ENCODE data around the gene ASIC2.

The ASIC2 gene

DNA sequence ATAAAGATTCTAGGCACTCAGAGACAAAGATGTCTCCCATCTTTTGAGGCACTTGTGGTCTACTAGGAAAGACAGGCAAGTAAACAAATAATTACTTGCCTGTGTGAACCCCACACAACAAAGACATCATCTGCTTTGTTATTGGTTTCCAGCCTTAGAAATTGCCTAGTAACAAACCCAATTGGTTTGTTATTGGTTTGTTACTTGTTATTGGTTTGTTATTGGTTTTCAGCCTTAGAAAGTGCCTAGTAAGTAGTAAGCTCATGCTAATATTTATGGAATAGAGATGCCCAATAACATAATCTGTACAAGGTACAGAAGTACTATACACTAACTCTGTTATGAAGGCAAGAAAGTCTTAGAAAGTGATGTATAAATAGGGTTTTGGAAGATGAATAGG, 67.1 kb downstream of the ASIC2 start:
- 0 out of 2 replicates have a peak, but pooled peaks cover 3% of the 10 kb centered on the region for H3K27me3 ChIP-seq (ENCODE audit: control insufficient read depth, insufficient read depth, low read length)

DNA sequence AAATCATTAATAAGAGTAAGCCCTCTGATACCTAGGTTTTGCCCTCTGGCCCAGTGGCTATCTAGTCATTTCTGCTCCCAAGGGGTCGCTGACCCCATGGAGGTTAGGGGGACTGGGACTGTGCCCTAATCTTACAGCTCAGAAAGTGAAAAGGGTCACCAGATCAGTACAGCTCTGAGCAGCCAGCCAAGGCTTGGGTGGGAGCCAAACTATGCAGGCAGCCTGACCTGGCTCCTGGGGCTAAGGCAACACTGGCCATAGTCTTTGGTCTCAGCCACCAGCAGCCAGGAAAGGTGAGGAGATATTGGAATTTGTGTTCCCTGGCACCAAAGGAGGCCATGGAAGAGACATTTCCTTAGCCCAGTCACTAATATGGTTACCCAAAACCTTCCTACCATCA, 67.6 kb downstream of the ASIC2 start:
- no peaks in the 10 kb centered on the region for H3K4me1 ChIP-seq (ENCODE audit: control insufficient read depth, insufficient read depth, low read length)
- no peaks in the 10 kb centered on the region for H3K36me3 ChIP-seq (ENCODE audit: control insufficient read depth, insufficient read depth, low read length)
- H3K27me3 ChIP-seq (ENCODE audit: control insufficient read depth, insufficient read depth, low read length) = 0 out of 2 replicates have a peak, but pooled peaks cover 3% of the 10 kb centered on the region
- H3K9ac ChIP-seq (ENCODE audit: low read length) = no peak overlapping the region
- no peaks in the 10 kb centered on the region for H3K9me3 ChIP-seq (ENCODE audit: control insufficient read depth, insufficient read depth, low read depth, low read length)
- H3K27ac ChIP-seq (ENCODE audit: low read depth, low read length) = no peak overlapping the region
- no peak overlapping the region for H3K4me3 ChIP-seq (ENCODE audit: low read depth, low read length)

More for the DNA sequence above, 67.1 kb downstream of the ASIC2 start:
- Histone ChIP-seq H3K27ac (ENCODE audit: low read depth, low read length) (no peak overlapping the region), H3K4me1 (ENCODE audit: control insufficient read depth, insufficient read depth, low read length) (no peaks in the 10 kb centered on the region), H3K36me3 (ENCODE audit: control insufficient read depth, insufficient read depth, low read length) (no peaks in the 10 kb centered on the region), H3K9ac (ENCODE audit: low read length) (no peak overlapping the region), H3K9me3 (ENCODE audit: control insufficient read depth, insufficient read depth, low read depth, low read length) (no peaks in the 10 kb centered on the region), H3K4me3 (ENCODE audit: low read depth, low read length) (no peak overlapping the region)

DNA sequence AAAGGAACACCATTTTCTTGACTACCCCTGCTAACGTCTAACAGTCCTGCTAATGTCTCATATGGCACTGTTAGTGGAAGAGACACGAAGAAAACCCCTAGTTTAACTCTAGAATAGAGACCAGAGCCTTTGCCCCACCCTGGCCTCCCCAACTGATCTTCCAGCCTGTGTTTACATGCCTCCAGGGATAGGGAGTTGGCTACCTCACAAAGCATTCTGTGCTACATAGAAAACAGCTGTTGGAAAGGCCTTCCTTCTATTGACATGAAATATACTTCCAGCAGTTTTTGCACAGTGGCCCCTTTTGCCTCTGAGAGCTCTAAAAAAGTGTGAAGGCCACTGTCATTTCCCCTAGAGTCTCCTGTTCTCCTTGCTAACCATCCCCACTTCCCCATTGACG, 73.1 kb downstream of the ASIC2 start:
- no peaks in the 10 kb centered on the region for H3K36me3 ChIP-seq (ENCODE audit: control insufficient read depth, insufficient read depth, low read length)
- no peak overlapping the region for H3K4me3 ChIP-seq (ENCODE audit: low read depth, low read length)
- no peak overlapping the region for H3K27ac ChIP-seq (ENCODE audit: low read depth, low read length)
- H3K9me3 ChIP-seq (ENCODE audit: control insufficient read depth, insufficient read depth, low read depth, low read length) = no peaks in the 10 kb centered on the region
- H3K27me3 ChIP-seq (ENCODE audit: control insufficient read depth, insufficient read depth, low read length) = no peaks in the 10 kb centered on the region
- H3K9ac ChIP-seq (ENCODE audit: low read length) = no peak overlapping the region
- no peaks in the 10 kb centered on the region for H3K4me1 ChIP-seq (ENCODE audit: control insufficient read depth, insufficient read depth, low read length)

DNA sequence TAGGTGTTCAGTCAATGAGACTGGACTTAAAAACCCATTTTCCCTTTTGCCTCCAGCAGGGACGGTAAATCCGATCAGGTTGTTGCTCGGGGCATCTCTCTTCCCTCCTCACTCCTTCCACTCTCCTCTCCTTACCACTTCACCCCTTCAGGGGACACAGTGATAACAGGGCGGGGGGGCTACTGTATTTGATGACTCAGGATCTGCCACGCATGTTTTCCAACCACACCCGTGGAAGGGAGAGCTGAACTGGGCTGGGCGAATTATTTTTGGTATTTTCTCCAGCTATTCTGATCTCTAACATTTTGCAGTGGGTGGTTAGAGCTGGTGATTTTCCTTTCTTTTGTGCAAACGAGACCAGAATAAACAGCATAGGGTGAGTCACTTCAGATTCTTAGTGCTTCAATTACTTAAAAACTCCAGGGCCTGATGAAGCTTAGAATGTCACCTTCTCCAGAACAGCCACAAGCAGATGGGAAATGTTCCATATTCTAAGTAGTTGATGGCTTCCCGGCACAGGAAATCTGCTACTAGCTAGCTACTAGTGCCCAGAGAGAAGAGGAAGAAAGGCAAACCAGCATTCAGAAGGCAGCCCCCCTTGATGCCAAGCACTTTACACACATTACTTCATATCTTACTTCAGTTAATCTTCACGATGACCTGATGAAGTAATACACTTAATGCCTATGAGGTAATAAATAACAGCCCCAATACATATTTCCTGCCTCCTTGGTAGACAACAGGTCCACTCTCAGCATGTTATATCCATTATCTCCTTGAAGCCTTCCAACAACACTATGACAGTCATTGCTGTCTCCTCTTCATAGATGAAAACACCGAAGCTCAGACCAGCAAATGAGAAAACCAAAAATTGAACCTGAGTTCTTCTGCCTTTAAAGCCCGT, 74.1 kb downstream of the ASIC2 start:
- H3K9ac ChIP-seq (ENCODE audit: low read length) = no peak overlapping the region
- H3K4me3 ChIP-seq (ENCODE audit: low read depth, low read length) = no peak overlapping the region
- no peaks in the 10 kb centered on the region for H3K36me3 ChIP-seq (ENCODE audit: control insufficient read depth, insufficient read depth, low read length)
- H3K9me3 ChIP-seq (ENCODE audit: control insufficient read depth, insufficient read depth, low read depth, low read length) = no peaks in the 10 kb centered on the region
- 0 out of 2 replicates have a peak, but pooled peaks cover 2% of the 10 kb centered on the region for H3K27me3 ChIP-seq (ENCODE audit: control insufficient read depth, insufficient read depth, low read length)
- H3K27ac ChIP-seq (ENCODE audit: low read depth, low read length) = no peak overlapping the region
- no peaks in the 10 kb centered on the region for H3K4me1 ChIP-seq (ENCODE audit: control insufficient read depth, insufficient read depth, low read length)

DNA sequence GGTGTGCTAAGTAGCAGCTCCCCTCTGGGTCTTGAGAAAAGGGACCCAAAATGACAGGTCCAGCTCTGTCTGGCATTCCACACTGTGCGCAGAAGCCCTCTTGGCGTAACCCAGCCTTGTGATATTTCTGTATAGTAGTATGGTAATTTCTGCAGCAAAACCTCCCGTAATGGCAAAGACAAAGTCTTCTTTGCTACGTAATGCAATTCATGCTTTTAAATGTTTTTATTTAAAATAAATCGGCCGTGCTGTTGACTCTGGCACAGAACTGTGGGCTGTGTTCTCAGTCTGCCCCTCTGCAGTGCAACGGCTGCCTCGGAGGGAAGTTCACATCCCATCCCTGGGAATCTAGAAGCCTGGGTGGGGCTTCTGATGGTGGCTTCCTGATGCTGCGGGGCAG, 75.2 kb downstream of the ASIC2 start:
- no peak overlapping the region for H3K9ac ChIP-seq (ENCODE audit: low read length)
- H3K4me3 ChIP-seq (ENCODE audit: low read depth, low read length) = no peak overlapping the region
- H3K9me3 ChIP-seq (ENCODE audit: control insufficient read depth, insufficient read depth, low read depth, low read length) = no peaks in the 10 kb centered on the region
- no peaks in the 10 kb centered on the region for H3K4me1 ChIP-seq (ENCODE audit: control insufficient read depth, insufficient read depth, low read length)
- no peak overlapping the region for H3K27ac ChIP-seq (ENCODE audit: low read depth, low read length)
- H3K36me3 ChIP-seq (ENCODE audit: control insufficient read depth, insufficient read depth, low read length) = no peaks in the 10 kb centered on the region
- 0 out of 2 replicates have a peak, but pooled peaks cover 4% of the 10 kb centered on the region for H3K27me3 ChIP-seq (ENCODE audit: control insufficient read depth, insufficient read depth, low read length)

DNA sequence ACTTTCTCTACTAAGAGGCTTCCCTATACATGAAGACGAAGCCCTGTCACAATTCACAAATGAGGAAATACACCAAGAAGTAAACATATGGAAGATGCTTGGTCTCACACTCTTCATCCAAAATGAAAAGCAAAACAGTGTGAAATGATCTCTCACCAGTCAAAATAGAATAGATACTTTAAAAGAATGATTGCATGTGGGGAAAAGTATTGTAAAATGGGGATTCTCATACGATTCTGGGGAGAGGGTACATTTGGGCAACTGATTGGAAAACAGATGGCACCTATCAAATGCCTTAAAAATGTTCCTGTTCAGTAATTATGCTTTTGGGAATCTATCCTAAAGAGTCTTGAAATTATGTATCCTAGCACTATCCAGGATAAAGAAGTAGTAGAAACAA, 78.1 kb downstream of the ASIC2 start:
- Histone ChIP-seq H3K27ac (ENCODE audit: low read depth, low read length) (no peak overlapping the region), H3K27me3 (ENCODE audit: control insufficient read depth, insufficient read depth, low read length) (0 out of 2 replicates have a peak, but pooled peaks cover 4% of the 10 kb centered on the region), H3K4me1 (ENCODE audit: control insufficient read depth, insufficient read depth, low read length) (no peaks in the 10 kb centered on the region), H3K9me3 (ENCODE audit: control insufficient read depth, insufficient read depth, low read depth, low read length) (0 out of 2 replicates have a peak, but pooled peaks cover 3% of the 10 kb centered on the region), H3K9ac (ENCODE audit: low read length) (no peak overlapping the region), H3K4me3 (ENCODE audit: low read depth, low read length) (no peak overlapping the region), H3K36me3 (ENCODE audit: control insufficient read depth, insufficient read depth, low read length) (no peaks in the 10 kb centered on the region)

DNA sequence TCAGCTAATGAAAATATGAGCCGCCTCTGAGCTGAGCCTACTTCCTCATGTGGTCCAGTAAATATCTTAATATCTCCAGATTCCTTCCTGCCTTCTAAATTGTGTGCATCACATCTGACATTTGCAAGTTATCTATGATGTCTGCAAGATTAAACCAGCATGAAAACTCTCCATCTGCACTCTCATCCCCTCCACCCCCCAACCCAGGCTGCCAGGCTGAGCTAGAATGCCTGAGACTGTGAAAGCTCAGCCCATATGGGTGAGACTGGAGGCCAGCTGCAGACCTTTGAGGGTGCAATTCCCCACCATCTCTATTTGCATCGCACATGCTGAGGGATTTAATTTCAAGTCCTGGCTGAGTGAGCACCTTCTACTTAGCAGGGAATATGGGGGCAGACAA, 82.8 kb downstream of the ASIC2 start:
- no peaks in the 10 kb centered on the region for H3K36me3 ChIP-seq (ENCODE audit: control insufficient read depth, insufficient read depth, low read length)
- 0 out of 2 replicates have a peak, but pooled peaks cover 3% of the 10 kb centered on the region for H3K9me3 ChIP-seq (ENCODE audit: control insufficient read depth, insufficient read depth, low read depth, low read length)
- H3K9ac ChIP-seq (ENCODE audit: low read length) = no peak overlapping the region
- H3K27ac ChIP-seq (ENCODE audit: low read depth, low read length) = no peak overlapping the region
- H3K27me3 ChIP-seq (ENCODE audit: control insufficient read depth, insufficient read depth, low read length) = peaks cover 8% of the 10 kb centered on the region; the same call in 1 of the 2 replicates
- no peaks in the 10 kb centered on the region for H3K4me1 ChIP-seq (ENCODE audit: control insufficient read depth, insufficient read depth, low read length)
- H3K4me3 ChIP-seq (ENCODE audit: low read depth, low read length) = no peak overlapping the region

DNA sequence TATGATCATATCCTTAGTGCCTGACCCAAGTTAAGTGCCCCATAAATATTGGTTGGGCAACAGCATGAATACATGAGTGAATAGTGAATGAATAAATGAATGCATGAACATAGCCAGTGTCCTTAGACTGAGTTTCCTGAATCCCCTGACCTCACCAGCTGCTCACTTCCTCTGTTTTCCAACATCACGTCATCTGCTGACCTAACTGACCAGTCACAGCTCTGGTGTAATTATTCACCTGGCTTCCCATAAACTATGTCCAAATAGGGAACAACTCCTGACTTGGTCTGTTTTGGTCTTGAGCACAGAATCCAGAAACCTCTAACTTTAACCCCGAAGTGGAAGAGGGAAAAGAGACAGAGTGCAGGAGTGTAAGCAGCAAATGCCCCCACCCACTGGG, 83.4 kb downstream of the ASIC2 start:
- H3K27me3 ChIP-seq (ENCODE audit: control insufficient read depth, insufficient read depth, low read length) = peaks cover 8% of the 10 kb centered on the region; the same call in 1 of the 2 replicates
- H3K4me3 ChIP-seq (ENCODE audit: low read depth, low read length) = no peak overlapping the region
- H3K9ac ChIP-seq (ENCODE audit: low read length) = no peak overlapping the region
- 0 out of 2 replicates have a peak, but pooled peaks cover 3% of the 10 kb centered on the region for H3K9me3 ChIP-seq (ENCODE audit: control insufficient read depth, insufficient read depth, low read depth, low read length)
- no peaks in the 10 kb centered on the region for H3K4me1 ChIP-seq (ENCODE audit: control insufficient read depth, insufficient read depth, low read length)
- no peaks in the 10 kb centered on the region for H3K36me3 ChIP-seq (ENCODE audit: control insufficient read depth, insufficient read depth, low read length)
- H3K27ac ChIP-seq (ENCODE audit: low read depth, low read length) = no peak overlapping the region

DNA sequence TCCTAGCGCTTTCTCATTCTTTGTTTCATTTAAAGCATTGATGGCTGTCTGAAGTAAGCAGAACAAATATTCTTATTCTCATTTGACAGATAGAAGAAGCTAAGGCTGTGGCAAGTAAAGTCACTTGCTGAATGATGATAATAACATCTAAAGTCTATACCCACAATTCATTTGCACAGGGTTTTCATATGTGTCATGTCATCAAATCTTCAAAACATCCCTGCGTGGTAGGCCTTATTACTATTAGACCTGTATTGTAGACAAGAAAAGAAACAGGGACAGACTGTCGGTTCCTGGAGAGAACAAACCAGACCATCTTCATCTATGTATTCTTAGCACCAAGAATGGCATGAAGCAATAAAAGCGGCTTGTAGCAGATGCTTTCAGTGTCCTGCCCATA, 85.9 kb downstream of the ASIC2 start:
- Histone ChIP-seq H3K27me3 (ENCODE audit: control insufficient read depth, insufficient read depth, low read length) (peaks cover 12% of the 10 kb centered on the region; the same call in 1 of the 2 replicates), H3K4me3 (ENCODE audit: low read depth, low read length) (no peak overlapping the region), H3K9me3 (ENCODE audit: control insufficient read depth, insufficient read depth, low read depth, low read length) (no peaks in the 10 kb centered on the region), H3K27ac (ENCODE audit: low read depth, low read length) (no peak overlapping the region), H3K4me1 (ENCODE audit: control insufficient read depth, insufficient read depth, low read length) (no peaks in the 10 kb centered on the region), H3K9ac (ENCODE audit: low read length) (no peak overlapping the region), H3K36me3 (ENCODE audit: control insufficient read depth, insufficient read depth, low read length) (no peaks in the 10 kb centered on the region)

DNA sequence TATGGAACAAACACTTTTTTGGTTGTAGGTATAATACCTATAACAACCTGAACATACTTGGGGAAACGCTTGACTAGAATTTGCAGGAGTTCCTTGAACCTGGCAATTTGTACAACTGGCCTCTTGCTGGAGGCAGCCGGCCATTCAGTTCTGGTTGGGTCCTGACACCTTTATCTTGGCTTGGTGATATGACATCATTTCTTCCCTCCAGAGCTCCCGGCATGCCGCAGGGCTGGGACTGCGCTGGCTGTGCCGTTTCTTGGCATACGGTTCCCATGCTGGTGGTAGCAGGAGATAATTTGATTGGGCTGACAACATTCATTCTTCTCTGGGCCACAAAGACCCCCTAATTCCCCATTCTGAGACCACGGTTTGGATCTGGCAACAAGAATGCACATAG, 87.5 kb downstream of the ASIC2 start:
- Histone ChIP-seq H3K4me1 (ENCODE audit: control insufficient read depth, insufficient read depth, low read length) (no peaks in the 10 kb centered on the region), H3K27ac (ENCODE audit: low read depth, low read length) (no peak overlapping the region), H3K9ac (ENCODE audit: low read length) (no peak overlapping the region), H3K9me3 (ENCODE audit: control insufficient read depth, insufficient read depth, low read depth, low read length) (no peaks in the 10 kb centered on the region), H3K36me3 (ENCODE audit: control insufficient read depth, insufficient read depth, low read length) (no peaks in the 10 kb centered on the region), H3K27me3 (ENCODE audit: control insufficient read depth, insufficient read depth, low read length) (peaks cover 12% of the 10 kb centered on the region; the same call in 1 of the 2 replicates), H3K4me3 (ENCODE audit: low read depth, low read length) (no peak overlapping the region)

DNA sequence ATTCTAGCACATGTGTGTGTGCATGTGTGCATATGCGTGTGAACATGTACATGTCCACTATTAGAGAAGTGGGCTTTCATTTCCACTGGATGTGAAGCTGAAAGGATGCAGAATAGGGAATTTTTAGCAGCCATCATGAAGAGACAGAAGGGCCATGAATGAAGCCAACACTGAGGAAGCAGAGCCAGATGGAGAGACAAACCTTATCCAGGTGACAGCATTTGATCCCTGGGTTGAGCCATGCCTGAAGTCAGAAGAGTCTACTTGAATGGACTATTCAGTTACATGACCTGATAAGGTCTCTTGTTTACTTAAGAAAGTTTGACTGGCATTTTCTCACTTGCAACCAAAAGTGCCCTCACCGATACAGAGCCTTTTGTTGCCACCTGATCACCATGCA, 88.4 kb downstream of the ASIC2 start:
- no peak overlapping the region for H3K9ac ChIP-seq (ENCODE audit: low read length)
- peaks cover 18% of the 10 kb centered on the region for H3K27me3 ChIP-seq (ENCODE audit: control insufficient read depth, insufficient read depth, low read length)
- no peaks in the 10 kb centered on the region for H3K4me1 ChIP-seq (ENCODE audit: control insufficient read depth, insufficient read depth, low read length)
- H3K9me3 ChIP-seq (ENCODE audit: control insufficient read depth, insufficient read depth, low read depth, low read length) = no peaks in the 10 kb centered on the region
- H3K27ac ChIP-seq (ENCODE audit: low read depth, low read length) = no peak overlapping the region
- no peak overlapping the region for H3K4me3 ChIP-seq (ENCODE audit: low read depth, low read length)
- no peaks in the 10 kb centered on the region for H3K36me3 ChIP-seq (ENCODE audit: control insufficient read depth, insufficient read depth, low read length)
